NB4 (cell line): ENCODE results near the gene TSEN2.
"Not testable (repeated sequence)": the region's sequence is repeated elsewhere in the genome, so short reads cannot be mapped to it uniquely, and the experiment has no call there.

Source experiments
- DNase-seq: peaks from one replicate; pipeline ENCODE4 v3.0.0; 2010; ENCODE audit warnings: low read depth
- H3K4me3 ChIP-seq: one replicate; pipeline ENCODE4 v1.5.1; 2011; ENCODE audit warnings: mild to moderate bottlenecking, low read depth, low read length, moderate library complexity
- MYC ChIP-seq: IDR thresholded peaks from 2 replicates; pipeline ENCODE4 v1.6.1; 2011; ENCODE audit warnings: low read depth, low read length
- POLR2A ChIP-seq: IDR thresholded peaks from 2 replicates; pipeline ENCODE4 v1.6.1; 2011; ENCODE audit warnings: mild to moderate bottlenecking; ENCODE audit not compliant: insufficient read length; ENCODE audit errors: extremely low read depth
- TF ChIP-seq, protein P1 (sequence below): IDR thresholded peaks from one replicate; pipeline ENCODE4 v1.5.1; 2012; ENCODE audit warnings: low read depth, low read length
- TF ChIP-seq, protein P2 (sequence below): IDR thresholded peaks from 2 replicates; pipeline ENCODE4 v1.6.1; 2011; ENCODE audit warnings: low read depth, low read length

The TSEN2 gene

DNA sequence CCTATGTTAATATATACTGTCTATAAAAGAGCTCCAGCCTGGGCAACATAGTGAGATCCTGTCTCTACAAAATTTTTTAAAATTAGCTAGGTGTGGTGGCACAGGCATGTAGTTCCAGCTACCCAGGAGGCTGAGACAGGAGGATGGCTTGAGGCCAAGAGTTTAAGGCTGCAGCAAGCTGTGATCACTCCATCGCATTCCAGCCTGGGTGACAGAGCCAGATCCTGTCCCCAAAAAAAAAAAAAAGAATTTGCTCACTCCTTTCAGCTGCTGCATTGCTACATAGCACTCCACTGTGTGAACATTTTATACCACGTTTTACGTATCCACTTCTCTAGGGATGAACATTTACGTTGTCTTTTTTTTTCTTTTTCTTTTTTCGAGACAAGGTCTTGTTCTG is 6.0 kb upstream of the TSEN2 start:
- H3K4me3 ChIP-seq, result no peak overlapping the region
- TF ChIP-seq POLR2A, result no peak
- TF ChIP-seq, protein P1, sequence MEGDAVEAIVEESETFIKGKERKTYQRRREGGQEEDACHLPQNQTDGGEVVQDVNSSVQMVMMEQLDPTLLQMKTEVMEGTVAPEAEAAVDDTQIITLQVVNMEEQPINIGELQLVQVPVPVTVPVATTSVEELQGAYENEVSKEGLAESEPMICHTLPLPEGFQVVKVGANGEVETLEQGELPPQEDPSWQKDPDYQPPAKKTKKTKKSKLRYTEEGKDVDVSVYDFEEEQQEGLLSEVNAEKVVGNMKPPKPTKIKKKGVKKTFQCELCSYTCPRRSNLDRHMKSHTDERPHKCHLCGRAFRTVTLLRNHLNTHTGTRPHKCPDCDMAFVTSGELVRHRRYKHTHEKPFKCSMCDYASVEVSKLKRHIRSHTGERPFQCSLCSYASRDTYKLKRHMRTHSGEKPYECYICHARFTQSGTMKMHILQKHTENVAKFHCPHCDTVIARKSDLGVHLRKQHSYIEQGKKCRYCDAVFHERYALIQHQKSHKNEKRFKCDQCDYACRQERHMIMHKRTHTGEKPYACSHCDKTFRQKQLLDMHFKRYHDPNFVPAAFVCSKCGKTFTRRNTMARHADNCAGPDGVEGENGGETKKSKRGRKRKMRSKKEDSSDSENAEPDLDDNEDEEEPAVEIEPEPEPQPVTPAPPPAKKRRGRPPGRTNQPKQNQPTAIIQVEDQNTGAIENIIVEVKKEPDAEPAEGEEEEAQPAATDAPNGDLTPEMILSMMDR, result no peak
- TF ChIP-seq, protein P2, sequence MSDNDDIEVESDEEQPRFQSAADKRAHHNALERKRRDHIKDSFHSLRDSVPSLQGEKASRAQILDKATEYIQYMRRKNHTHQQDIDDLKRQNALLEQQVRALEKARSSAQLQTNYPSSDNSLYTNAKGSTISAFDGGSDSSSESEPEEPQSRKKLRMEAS, result no peak
- no peak for TF ChIP-seq MYC
- DNase-seq, result no peak

GRCh38 chr3:12479198-12479597 is 5.1 kb upstream of the TSEN2 start:
- not testable (repeated sequence) for DNase-seq, H3K4me3 ChIP-seq

- no peak overlapping the region for H3K4me3 ChIP-seq
- DNase-seq, result peak; percentile 67
- TF ChIP-seq, protein P1, result peak; percentile 59
- TF ChIP-seq POLR2A, result no peak
Measured at GRCh38 chr3:12479919-12480427, 4.3 kb upstream of the TSEN2 start.

DNA sequence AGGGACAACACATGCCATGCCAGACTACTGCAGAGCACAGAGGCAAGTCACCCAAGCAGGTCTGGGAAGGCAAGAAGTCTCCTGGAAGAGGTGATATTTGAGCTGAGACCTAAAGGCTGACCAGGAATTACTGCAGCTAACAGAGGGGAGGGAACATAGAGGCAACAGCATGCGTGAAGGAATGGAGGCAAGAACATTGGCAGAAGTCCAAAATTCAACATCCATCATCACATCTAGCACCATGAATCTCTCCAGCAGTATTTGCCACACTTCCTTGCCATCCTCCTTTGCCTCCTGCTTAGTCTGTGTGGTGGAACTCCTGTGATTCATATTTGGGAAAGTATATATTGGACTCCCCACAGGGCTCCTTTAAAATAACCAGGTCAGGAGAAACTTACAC is 870 bp upstream of the TSEN2 start:
- H3K4me3 ChIP-seq, result peak overlapping the region; percentile 70
- TF ChIP-seq MYC (no peak), POLR2A (no peak)
- TF ChIP-seq, protein P1, result no peak
- DNase-seq, result no peak

- peak overlapping the region; percentile 70 for H3K4me3 ChIP-seq
- no peak for DNase-seq
- TF ChIP-seq, protein P2, result no peak
- TF ChIP-seq POLR2A, result no peak
- TF ChIP-seq, protein P1, result no peak
- no peak; the same call in 1 of the 2 replicates for TF ChIP-seq MYC
Measured at GRCh38 chr3:12483872-12484197, 445 bp upstream of the TSEN2 start.

DNA sequence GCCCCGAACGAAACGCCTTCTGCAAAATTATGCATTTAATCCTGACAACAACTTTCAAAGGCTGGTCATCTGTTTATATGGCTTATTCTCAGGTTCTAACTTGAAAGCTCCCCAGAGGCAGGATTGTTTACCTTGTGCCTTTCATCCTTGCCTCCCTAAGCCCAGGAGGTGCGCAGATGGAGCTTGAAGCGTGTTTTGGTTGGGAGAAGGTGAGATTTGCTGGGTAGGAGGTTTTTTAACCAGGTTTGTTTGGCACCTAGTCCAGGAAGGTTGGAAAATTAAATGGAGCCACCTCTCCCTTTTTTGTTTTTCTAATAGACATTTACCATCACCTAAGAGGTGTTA is 675 bp downstream of the TSEN2 start:
- H3K4me3 ChIP-seq, result peak overlapping the region; percentile 96
- TF ChIP-seq POLR2A (no peak), MYC (no peak)
- TF ChIP-seq, protein P1, result no peak
- TF ChIP-seq, protein P2, result no peak; the same call in 1 of the 2 replicates
- DNase-seq, result no peak

- DNase-seq, result peak; percentile 14
- peak overlapping the region; percentile 96 for H3K4me3 ChIP-seq
- TF ChIP-seq MYC, result no peak
- TF ChIP-seq, protein P1, result no peak
- TF ChIP-seq, protein P2, result no peak
- no peak for TF ChIP-seq POLR2A
Measured at GRCh38 chr3:12486001-12486400, 1.7 kb downstream of the TSEN2 start.
